Suprapubic skin (tissue), 4 donors: ENCODE results near the gene NDUFAF2.

Experiments
- EP300 ChIP-seq: sonication (generic); formaldehyde crosslinking; IDR thresholded peaks from one replicate; pipeline ENCODE4 v1.6.1; 2017; ENCODE audit warnings: antibody characterized with exemption
- POLR2A ChIP-seq, 2 donors: fragments of 450-650 bp; IDR thresholded peaks; one replicate each; pipeline ENCODE4 v1.6.1; 2017; ENCODE audit warnings: antibody characterized with exemption in 2 of 2, mild to moderate bottlenecking in 2 of 2, moderate library complexity in 2 of 2
- POLR2AphosphoS5 ChIP-seq, 3 donors: sonication (generic); formaldehyde crosslinking; IDR thresholded peaks; one replicate each; pipeline ENCODE4 v1.6.1; 2017; ENCODE audit warnings: antibody characterized with exemption in 3 of 3
- TF ChIP-seq, protein P1 (sequence below), 2 donors: fragments of 200-600 bp in 1 of 2; fragments of 450-650 bp in 1 of 2; sonication (generic) in 1 of 2; IDR thresholded peaks; one replicate each; pipeline ENCODE4 v1.5.1; 2016 to 2019; ENCODE audit warnings: antibody characterized with exemption in 2 of 2, mild to moderate bottlenecking in 1 of 2, moderate library complexity in 1 of 2

DNA sequence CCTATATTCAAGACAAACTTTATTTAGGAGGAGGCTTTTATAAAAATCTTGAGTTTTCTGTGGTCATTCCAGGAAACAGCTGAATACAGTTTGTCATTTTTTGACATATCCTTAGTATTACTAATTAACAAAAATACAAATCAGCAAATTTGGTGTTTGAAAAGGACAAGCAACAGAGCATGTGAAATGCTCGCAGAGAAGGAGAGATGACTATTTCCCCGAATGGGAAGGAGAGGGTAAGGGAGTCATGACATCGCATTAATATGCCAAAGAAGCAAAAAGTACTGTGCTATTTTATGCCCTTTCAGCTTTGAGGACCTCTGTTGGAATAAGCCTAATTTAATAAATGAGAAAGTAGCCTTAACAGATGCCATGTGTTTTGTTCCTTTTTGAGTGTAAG is 215.5 kb downstream of the NDUFAF2 start:
- TF ChIP-seq, protein P1, sequence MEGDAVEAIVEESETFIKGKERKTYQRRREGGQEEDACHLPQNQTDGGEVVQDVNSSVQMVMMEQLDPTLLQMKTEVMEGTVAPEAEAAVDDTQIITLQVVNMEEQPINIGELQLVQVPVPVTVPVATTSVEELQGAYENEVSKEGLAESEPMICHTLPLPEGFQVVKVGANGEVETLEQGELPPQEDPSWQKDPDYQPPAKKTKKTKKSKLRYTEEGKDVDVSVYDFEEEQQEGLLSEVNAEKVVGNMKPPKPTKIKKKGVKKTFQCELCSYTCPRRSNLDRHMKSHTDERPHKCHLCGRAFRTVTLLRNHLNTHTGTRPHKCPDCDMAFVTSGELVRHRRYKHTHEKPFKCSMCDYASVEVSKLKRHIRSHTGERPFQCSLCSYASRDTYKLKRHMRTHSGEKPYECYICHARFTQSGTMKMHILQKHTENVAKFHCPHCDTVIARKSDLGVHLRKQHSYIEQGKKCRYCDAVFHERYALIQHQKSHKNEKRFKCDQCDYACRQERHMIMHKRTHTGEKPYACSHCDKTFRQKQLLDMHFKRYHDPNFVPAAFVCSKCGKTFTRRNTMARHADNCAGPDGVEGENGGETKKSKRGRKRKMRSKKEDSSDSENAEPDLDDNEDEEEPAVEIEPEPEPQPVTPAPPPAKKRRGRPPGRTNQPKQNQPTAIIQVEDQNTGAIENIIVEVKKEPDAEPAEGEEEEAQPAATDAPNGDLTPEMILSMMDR (IDR thresholded peaks at IDR 0.05) = no peak
- TF ChIP-seq POLR2AphosphoS5 (IDR thresholded peaks at IDR 0.05) = no peak
- no peak for TF ChIP-seq POLR2A (IDR thresholded peaks at IDR 0.05)
- TF ChIP-seq EP300 = no peak
